Osteoblast (primary cell): Measurements from ENCODE around the gene DDX20. TPM values are rescaled to one million over a fixed set of nuclear protein-coding genes. Genes with fewer than 3 reads are reported as not detected.

Experiments
- DNase-seq: peaks from one replicate; pipeline ENCODE4 v3.0.0; 2011; ENCODE audit warnings: low spot score, mixed read lengths; ENCODE audit not compliant: insufficient read length; ENCODE audit errors: missing footprints
- H2AFZ ChIP-seq: 2 replicates; pipeline ENCODE4 v1.6.0; 2011; ENCODE audit warnings: mild to moderate bottlenecking, low read length
- H3K27ac ChIP-seq: 2 replicates; pipeline ENCODE4 v1.5.1; 2011; ENCODE audit warnings: mild to moderate bottlenecking, low read depth, low read length, moderate library complexity
- H3K27me3 ChIP-seq: 2 replicates; pipeline ENCODE4 v1.6.0; 2012; ENCODE audit warnings: mild to moderate bottlenecking, control low read depth, inconsistent platforms, low read length, moderate library complexity; ENCODE audit not compliant: insufficient read depth
- H3K36me3 ChIP-seq: 2 replicates; pipeline ENCODE4 v1.5.1; 2011; ENCODE audit warnings: mild to moderate bottlenecking, low read length, control low read depth, moderate library complexity; ENCODE audit not compliant: insufficient read depth
- H3K4me1 ChIP-seq: 2 replicates; pipeline ENCODE4 v1.5.1; 2011; ENCODE audit warnings: mild to moderate bottlenecking, low read length, control low read depth, moderate library complexity; ENCODE audit not compliant: insufficient read depth
- H3K4me2 ChIP-seq: 2 replicates; pipeline ENCODE4 v1.6.0; 2011; ENCODE audit warnings: mild to moderate bottlenecking, low read length; ENCODE audit not compliant: insufficient read depth
- H3K4me3 ChIP-seq: fragments of 200-600 bp; sonication (generic); 3 replicates; pipeline ENCODE4 v1.5.1; 2012; ENCODE audit warnings: mild to moderate bottlenecking, low read length, inconsistent platforms; ENCODE audit not compliant: insufficient read depth
- H3K79me2 ChIP-seq: 2 replicates; pipeline ENCODE4 v1.6.0; 2012; ENCODE audit warnings: mild to moderate bottlenecking, low read length, control low read depth, inconsistent platforms; ENCODE audit not compliant: insufficient read depth
- H3K9me3 ChIP-seq: 2 replicates; pipeline ENCODE4 v1.5.1; 2011; ENCODE audit warnings: low read depth, low read length, control low read depth
- H4K20me1 ChIP-seq: 2 replicates; pipeline ENCODE4 v1.6.0; 2012; ENCODE audit warnings: mild to moderate bottlenecking, low read length, control low read depth; ENCODE audit not compliant: insufficient read depth
- CTCF ChIP-seq: IDR thresholded peaks from 2 replicates; pipeline ENCODE4 v1.5.1; 2011; ENCODE audit warnings: mild to moderate bottlenecking, low read depth, low read length, moderate library complexity; ENCODE audit errors: extremely low read depth
- total RNA-seq: library from RNA; depleted of rRNA; stranded (reverse); fragments of >200 nt; gene quantifications from 2 replicates; pipeline ENCODE4 v1.2.3, GENCODE V29; 2012

Gene DDX20
- total RNA-seq, 1 donor, result 15.6 TPM

GRCh38 chr1:111709986-111710385 is 45.7 kb upstream of the DDX20 start:
- no peaks in the 10 kb centered on the region for H3K9me3 ChIP-seq
- H4K20me1 ChIP-seq, result no peaks in the 10 kb centered on the region
- H3K27me3 ChIP-seq, result no peaks in the 10 kb centered on the region
- peaks cover 9% of the 10 kb centered on the region for H3K36me3 ChIP-seq
- H3K4me3 ChIP-seq, result no peak overlapping the region
- H3K79me2 ChIP-seq, result peaks cover 3% of the 10 kb centered on the region
- no peak for TF ChIP-seq CTCF
- peaks cover 26% of the 10 kb centered on the region for H3K4me1 ChIP-seq
- no peak for DNase-seq
- H3K4me2 ChIP-seq, result no peak overlapping the region
- H3K27ac ChIP-seq, result no peak overlapping the region
- H2AFZ ChIP-seq, result no peak overlapping the region

GRCh38 chr1:111716333-111716732 is 39.4 kb upstream of the DDX20 start:
- no peak overlapping the region for H3K4me3 ChIP-seq
- H3K27me3 ChIP-seq, result no peaks in the 10 kb centered on the region
- DNase-seq, result no peak

GRCh38 chr1:111717450-111717849 is 38.3 kb upstream of the DDX20 start:
- no peaks in the 10 kb centered on the region for H3K9me3 ChIP-seq
- no peak overlapping the region for H2AFZ ChIP-seq
- no peak overlapping the region for H3K27ac ChIP-seq
- no peak for TF ChIP-seq CTCF
- no peaks in the 10 kb centered on the region for H3K27me3 ChIP-seq
- no peaks in the 10 kb centered on the region for H3K79me2 ChIP-seq
- peaks cover 6% of the 10 kb centered on the region for H3K36me3 ChIP-seq
- H4K20me1 ChIP-seq, result no peaks in the 10 kb centered on the region
- H3K4me1 ChIP-seq, result peaks cover 17% of the 10 kb centered on the region
- DNase-seq, result no peak
- no peak overlapping the region for H3K4me3 ChIP-seq
- no peak overlapping the region for H3K4me2 ChIP-seq

More at GRCh38 chr1:111716333-111716732, 39.4 kb upstream of the DDX20 start:
- no peaks in the 10 kb centered on the region for H4K20me1 ChIP-seq
- no peak for TF ChIP-seq CTCF
- peaks cover 6% of the 10 kb centered on the region for H3K36me3 ChIP-seq
- H3K4me2 ChIP-seq, result no peak overlapping the region
- no peak overlapping the region for H3K27ac ChIP-seq
- no peak overlapping the region for H2AFZ ChIP-seq
- no peaks in the 10 kb centered on the region for H3K79me2 ChIP-seq
- peaks cover 6% of the 10 kb centered on the region for H3K4me1 ChIP-seq
- H3K9me3 ChIP-seq, result no peaks in the 10 kb centered on the region

- DNase-seq, result no peak
- no peaks in the 10 kb centered on the region for H3K27me3 ChIP-seq
- no peak for TF ChIP-seq CTCF
- no peak overlapping the region for H3K27ac ChIP-seq
- no peak overlapping the region for H2AFZ ChIP-seq
- H3K4me3 ChIP-seq, result no peak overlapping the region
- H3K9me3 ChIP-seq, result no peaks in the 10 kb centered on the region
- no peak overlapping the region for H3K4me2 ChIP-seq
- H3K4me1 ChIP-seq, result peaks cover 17% of the 10 kb centered on the region
- no peaks in the 10 kb centered on the region for H3K79me2 ChIP-seq
- no peaks in the 10 kb centered on the region for H4K20me1 ChIP-seq
- H3K36me3 ChIP-seq, result peaks cover 6% of the 10 kb centered on the region
These were observed 36.6 kb upstream of the DDX20 start for GRCh38 chr1:111719135-111719534.
